Effector memory CD4-positive, alpha-beta T cell (primary cell): ENCODE results near the gene DMRT1.
"Not testable (repeated sequence)": the region's sequence is repeated elsewhere in the genome, so short reads cannot be mapped to it uniquely, and the experiment has no call there.

Experiments used
- DNase-seq, 3 donors: peaks; one replicate each; pipeline ENCODE4 v3.0.0-alpha.2; 2020
- H3K27ac ChIP-seq: 2 replicates; pipeline ENCODE4 v1.7.0; 2013; ENCODE audit warnings: mild to moderate bottlenecking, low read length, moderate library complexity; ENCODE audit not compliant: insufficient read depth, poor library complexity, severe bottlenecking
- H3K27me3 ChIP-seq: replicated peaks from 2 replicates; pipeline ENCODE4 v1.7.0; 2013; ENCODE audit warnings: mild to moderate bottlenecking, low read length; ENCODE audit not compliant: insufficient read depth, control insufficient read depth, poor library complexity, severe bottlenecking
- H3K36me3 ChIP-seq: 2 replicates; pipeline ENCODE4 v1.7.0; 2013; ENCODE audit warnings: mild to moderate bottlenecking, low read length, moderate library complexity; ENCODE audit not compliant: control insufficient read depth, insufficient read depth
- H3K4me1 ChIP-seq: 2 replicates; pipeline ENCODE4 v1.7.0; 2013; ENCODE audit warnings: low read length, mild to moderate bottlenecking; ENCODE audit not compliant: control insufficient read depth, insufficient read depth, poor library complexity, severe bottlenecking
- H3K4me3 ChIP-seq: 2 replicates; pipeline ENCODE4 v1.7.0; 2013; ENCODE audit warnings: low read length, low read depth, mild to moderate bottlenecking; ENCODE audit not compliant: insufficient read depth, poor library complexity, severe bottlenecking
- H3K9me3 ChIP-seq: 2 replicates; pipeline ENCODE4 v1.7.0; 2013; ENCODE audit warnings: mild to moderate bottlenecking, low read length, moderate library complexity; ENCODE audit not compliant: control insufficient read depth

DMRT1 gene

GRCh38 chr9:859251-859650 is 17.8 kb downstream of the DMRT1 start:
- Histone ChIP-seq H3K27me3 (no peaks in the 10 kb centered on the region), H3K27ac (no peak overlapping the region), H3K4me1 (no peaks in the 10 kb centered on the region), H3K4me3 (no peak overlapping the region), H3K36me3 (no peaks in the 10 kb centered on the region), H3K9me3 (no peaks in the 10 kb centered on the region)
- DNase-seq = no peak

- Histone ChIP-seq H3K9me3 (no peaks in the 10 kb centered on the region), H3K4me1 (no peaks in the 10 kb centered on the region), H3K27me3 (no peaks in the 10 kb centered on the region), H3K36me3 (no peaks in the 10 kb centered on the region), H3K4me3 (no peak overlapping the region), H3K27ac (no peak overlapping the region)
- no peak for DNase-seq
Observed at GRCh38 chr9:860706-861105, 19.2 kb downstream of the DMRT1 start.

DNA sequence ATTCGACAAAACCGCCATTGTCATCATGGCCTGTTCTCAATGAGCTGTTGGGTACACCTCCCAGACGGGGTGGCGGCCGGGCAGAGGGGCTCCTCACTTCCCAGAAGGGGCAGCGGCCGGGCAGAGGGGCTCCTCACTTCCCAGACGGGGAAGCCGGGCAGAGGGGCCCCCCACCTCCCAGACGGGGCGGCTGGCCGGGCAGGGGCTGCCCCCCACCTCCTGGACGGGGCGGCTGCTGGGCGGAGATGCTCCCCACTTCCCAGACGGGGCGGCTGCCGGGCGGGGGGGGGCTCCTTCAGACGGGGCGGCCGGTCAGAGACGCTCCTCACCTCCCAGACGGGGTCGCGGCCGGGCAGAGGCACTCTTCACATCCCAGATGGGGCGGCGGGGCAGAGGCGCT is 20.0 kb downstream of the DMRT1 start:
- not testable (repeated sequence) for H3K4me1 ChIP-seq, H3K27ac ChIP-seq, H3K36me3 ChIP-seq, H3K9me3 ChIP-seq, H3K4me3 ChIP-seq, H3K27me3 ChIP-seq, DNase-seq

GRCh38 chr9:875119-875962 is 33.8 kb downstream of the DMRT1 start:
- Histone ChIP-seq H3K27me3 (no peaks in the 10 kb centered on the region), H3K36me3 (no peaks in the 10 kb centered on the region), H3K27ac (no peak overlapping the region), H3K4me3 (no peak overlapping the region), H3K9me3 (no peaks in the 10 kb centered on the region), H3K4me1 (no peaks in the 10 kb centered on the region)
- DNase-seq = no peak

GRCh38 chr9:876425-876824 is 34.9 kb downstream of the DMRT1 start:
- H3K9me3 ChIP-seq = no peaks in the 10 kb centered on the region
- no peaks in the 10 kb centered on the region for H3K4me1 ChIP-seq
- no peak overlapping the region for H3K27ac ChIP-seq
- no peak overlapping the region for H3K4me3 ChIP-seq
- H3K27me3 ChIP-seq = no peaks in the 10 kb centered on the region
- H3K36me3 ChIP-seq = no peaks in the 10 kb centered on the region
- no peak for DNase-seq

DNA sequence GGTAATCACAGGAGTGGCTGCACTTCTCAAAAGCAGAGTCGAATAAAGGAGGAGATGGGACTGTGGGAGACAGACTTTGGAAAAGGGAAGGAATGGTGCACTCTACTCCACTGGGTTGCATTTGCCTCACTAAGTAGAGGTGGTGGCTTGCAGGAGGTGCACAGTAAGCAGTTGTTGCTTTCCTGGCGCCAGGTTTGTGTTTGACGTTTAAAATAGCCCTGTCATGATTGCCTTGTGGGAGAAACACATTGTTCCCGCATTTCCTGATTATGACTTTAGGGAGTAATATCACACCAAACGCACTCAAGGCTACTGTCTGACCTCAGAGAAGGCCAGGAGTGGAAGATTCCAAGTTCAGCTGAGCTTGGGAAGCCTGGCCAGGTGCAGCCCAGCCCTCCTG is 36.7 kb downstream of the DMRT1 start:
- Histone ChIP-seq H3K4me1 (no peaks in the 10 kb centered on the region), H3K4me3 (no peak overlapping the region), H3K27me3 (no peaks in the 10 kb centered on the region), H3K27ac (no peak overlapping the region), H3K36me3 (no peaks in the 10 kb centered on the region), H3K9me3 (no peaks in the 10 kb centered on the region)
- DNase-seq = no peak

DNA sequence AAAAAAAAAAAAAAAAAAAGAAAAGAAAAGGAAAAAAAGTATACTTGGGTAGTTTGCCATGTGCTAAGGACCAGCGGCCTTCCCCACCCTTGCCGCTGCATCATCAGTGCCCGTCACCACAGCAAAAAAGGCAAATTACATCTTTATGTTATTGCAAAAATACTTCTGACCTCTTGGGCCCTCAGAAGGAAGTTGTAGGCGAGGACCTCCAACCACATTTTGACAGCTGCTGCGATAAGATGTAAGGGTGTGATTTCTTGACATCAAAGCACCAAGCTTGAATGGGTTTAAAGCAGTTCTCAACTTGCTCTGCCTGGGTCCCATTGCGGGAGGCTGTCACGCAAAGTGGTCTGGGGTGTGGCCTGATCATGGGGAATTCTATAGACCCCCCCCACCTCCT is 39.2 kb downstream of the DMRT1 start:
- Histone ChIP-seq H3K4me1 (no peaks in the 10 kb centered on the region), H3K9me3 (no peaks in the 10 kb centered on the region), H3K27ac (no peak overlapping the region), H3K4me3 (no peak overlapping the region), H3K27me3 (no peaks in the 10 kb centered on the region), H3K36me3 (no peaks in the 10 kb centered on the region)
- no peak for DNase-seq

GRCh38 chr9:882416-882924 is 41.0 kb downstream of the DMRT1 start:
- Histone ChIP-seq H3K9me3 (no peaks in the 10 kb centered on the region), H3K36me3 (no peaks in the 10 kb centered on the region), H3K27ac (no peak overlapping the region), H3K4me3 (no peak overlapping the region), H3K4me1 (no peaks in the 10 kb centered on the region), H3K27me3 (no peaks in the 10 kb centered on the region)
- no peak for DNase-seq

- no peak for DNase-seq
- no peak overlapping the region for H3K4me3 ChIP-seq
- H3K9me3 ChIP-seq = no peaks in the 10 kb centered on the region
- no peaks in the 10 kb centered on the region for H3K36me3 ChIP-seq
- H3K27me3 ChIP-seq = no peaks in the 10 kb centered on the region
- H3K27ac ChIP-seq = no peak overlapping the region
- H3K4me1 ChIP-seq = no peaks in the 10 kb centered on the region
Observed at GRCh38 chr9:883011-883410, 41.5 kb downstream of the DMRT1 start.

- Histone ChIP-seq H3K4me3 (no peak overlapping the region), H3K36me3 (no peaks in the 10 kb centered on the region), H3K27ac (no peak overlapping the region), H3K27me3 (no peaks in the 10 kb centered on the region), H3K9me3 (no peaks in the 10 kb centered on the region), H3K4me1 (no peaks in the 10 kb centered on the region)
- DNase-seq = no peak
Observed at GRCh38 chr9:886886-887285, 45.4 kb downstream of the DMRT1 start.
